ENCODE measurements around the gene NELL2.

DNA sequence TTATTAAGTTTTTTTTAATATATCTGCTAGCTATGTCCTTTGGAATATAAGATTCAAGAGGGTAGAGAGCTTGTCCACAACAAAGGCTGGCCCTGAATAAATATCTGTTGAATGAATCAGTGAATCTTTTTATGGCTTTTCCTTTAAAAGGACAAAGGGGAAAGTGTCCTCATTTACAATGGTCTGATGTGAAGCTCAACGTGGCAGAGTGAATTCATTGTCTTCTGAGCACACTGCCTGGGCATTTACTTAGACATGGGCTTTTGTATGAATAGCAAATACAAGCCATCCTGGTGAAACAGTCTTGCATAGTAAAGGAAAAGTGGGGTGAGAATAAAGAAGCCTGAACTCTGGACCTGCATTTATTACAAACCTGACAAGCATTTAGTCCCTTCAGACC lies 201.2 kb downstream of the NELL2 start:
- TF ChIP-seq POLR2AphosphoS5 (IDR thresholded peaks at IDR 0.05) (no peak), POLR2A (IDR thresholded peaks at IDR 0.05) (no peak), EP300 (IDR thresholded peaks at IDR 0.05) (no peak)
- TF ChIP-seq, protein P1, sequence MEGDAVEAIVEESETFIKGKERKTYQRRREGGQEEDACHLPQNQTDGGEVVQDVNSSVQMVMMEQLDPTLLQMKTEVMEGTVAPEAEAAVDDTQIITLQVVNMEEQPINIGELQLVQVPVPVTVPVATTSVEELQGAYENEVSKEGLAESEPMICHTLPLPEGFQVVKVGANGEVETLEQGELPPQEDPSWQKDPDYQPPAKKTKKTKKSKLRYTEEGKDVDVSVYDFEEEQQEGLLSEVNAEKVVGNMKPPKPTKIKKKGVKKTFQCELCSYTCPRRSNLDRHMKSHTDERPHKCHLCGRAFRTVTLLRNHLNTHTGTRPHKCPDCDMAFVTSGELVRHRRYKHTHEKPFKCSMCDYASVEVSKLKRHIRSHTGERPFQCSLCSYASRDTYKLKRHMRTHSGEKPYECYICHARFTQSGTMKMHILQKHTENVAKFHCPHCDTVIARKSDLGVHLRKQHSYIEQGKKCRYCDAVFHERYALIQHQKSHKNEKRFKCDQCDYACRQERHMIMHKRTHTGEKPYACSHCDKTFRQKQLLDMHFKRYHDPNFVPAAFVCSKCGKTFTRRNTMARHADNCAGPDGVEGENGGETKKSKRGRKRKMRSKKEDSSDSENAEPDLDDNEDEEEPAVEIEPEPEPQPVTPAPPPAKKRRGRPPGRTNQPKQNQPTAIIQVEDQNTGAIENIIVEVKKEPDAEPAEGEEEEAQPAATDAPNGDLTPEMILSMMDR (IDR thresholded peaks at IDR 0.05): no peak

Data from stomach (tissue), 4 donors.